Choroid plexus epithelial cell (primary cell): ENCODE results near the gene PPIP5K1.

Source experiments
- DNase-seq: peaks from one replicate; pipeline ENCODE4 v3.0.0-alpha.2; 2010; ENCODE audit warnings: low read depth
- H3K4me3 ChIP-seq: 2 replicates; pipeline ENCODE4 v1.5.1; 2011; ENCODE audit warnings: low read depth, mild to moderate bottlenecking, control low read depth, low read length, moderate library complexity
- TF ChIP-seq, protein P1 (sequence below): conservative IDR thresholded peaks from 2 replicates; pipeline ENCODE4 v1.5.1; 2011; ENCODE audit warnings: low read depth, mild to moderate bottlenecking, control low read depth, inconsistent platforms, low read length, moderate library complexity

Gene PPIP5K1

DNA sequence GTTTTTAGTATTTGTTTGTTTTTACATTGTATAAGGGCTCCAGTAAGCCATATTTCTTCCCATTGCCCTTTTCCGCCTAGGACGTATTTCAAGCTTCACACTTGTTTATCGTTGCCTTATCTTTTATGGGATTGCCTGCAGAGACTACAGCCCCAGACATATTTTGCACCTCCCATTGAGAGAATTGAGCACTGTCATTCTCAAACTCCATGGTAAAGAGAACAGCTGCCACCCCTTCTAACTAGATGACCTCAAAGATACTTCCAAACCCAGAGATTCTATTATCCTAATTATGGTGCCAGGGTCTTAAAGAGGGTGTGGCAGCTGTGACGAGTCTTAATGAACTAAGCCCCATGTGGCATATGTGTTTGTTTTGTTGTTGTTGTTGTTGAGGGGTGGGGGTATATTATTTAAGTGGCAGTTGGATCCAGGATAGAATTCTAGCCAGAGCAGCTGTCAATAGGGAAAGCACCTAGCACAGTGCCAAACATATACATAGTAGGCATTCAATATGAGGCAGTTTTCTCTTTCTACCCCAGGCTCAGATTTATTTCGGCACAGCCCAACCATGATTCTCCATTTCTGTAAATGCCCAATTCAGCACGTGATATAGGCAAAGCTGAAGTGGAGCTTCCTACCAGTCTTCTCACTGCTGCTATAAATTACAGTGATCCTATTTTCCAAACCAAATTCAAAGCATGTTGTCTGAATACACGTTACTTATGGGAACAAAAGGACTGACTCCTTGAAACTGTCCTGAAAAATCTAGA, 96.1 kb downstream of the PPIP5K1 start:
- peak overlapping the region; percentile 81 for H3K4me3 ChIP-seq
- DNase-seq: no peak
- TF ChIP-seq, protein P1, sequence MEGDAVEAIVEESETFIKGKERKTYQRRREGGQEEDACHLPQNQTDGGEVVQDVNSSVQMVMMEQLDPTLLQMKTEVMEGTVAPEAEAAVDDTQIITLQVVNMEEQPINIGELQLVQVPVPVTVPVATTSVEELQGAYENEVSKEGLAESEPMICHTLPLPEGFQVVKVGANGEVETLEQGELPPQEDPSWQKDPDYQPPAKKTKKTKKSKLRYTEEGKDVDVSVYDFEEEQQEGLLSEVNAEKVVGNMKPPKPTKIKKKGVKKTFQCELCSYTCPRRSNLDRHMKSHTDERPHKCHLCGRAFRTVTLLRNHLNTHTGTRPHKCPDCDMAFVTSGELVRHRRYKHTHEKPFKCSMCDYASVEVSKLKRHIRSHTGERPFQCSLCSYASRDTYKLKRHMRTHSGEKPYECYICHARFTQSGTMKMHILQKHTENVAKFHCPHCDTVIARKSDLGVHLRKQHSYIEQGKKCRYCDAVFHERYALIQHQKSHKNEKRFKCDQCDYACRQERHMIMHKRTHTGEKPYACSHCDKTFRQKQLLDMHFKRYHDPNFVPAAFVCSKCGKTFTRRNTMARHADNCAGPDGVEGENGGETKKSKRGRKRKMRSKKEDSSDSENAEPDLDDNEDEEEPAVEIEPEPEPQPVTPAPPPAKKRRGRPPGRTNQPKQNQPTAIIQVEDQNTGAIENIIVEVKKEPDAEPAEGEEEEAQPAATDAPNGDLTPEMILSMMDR: no peak

DNA sequence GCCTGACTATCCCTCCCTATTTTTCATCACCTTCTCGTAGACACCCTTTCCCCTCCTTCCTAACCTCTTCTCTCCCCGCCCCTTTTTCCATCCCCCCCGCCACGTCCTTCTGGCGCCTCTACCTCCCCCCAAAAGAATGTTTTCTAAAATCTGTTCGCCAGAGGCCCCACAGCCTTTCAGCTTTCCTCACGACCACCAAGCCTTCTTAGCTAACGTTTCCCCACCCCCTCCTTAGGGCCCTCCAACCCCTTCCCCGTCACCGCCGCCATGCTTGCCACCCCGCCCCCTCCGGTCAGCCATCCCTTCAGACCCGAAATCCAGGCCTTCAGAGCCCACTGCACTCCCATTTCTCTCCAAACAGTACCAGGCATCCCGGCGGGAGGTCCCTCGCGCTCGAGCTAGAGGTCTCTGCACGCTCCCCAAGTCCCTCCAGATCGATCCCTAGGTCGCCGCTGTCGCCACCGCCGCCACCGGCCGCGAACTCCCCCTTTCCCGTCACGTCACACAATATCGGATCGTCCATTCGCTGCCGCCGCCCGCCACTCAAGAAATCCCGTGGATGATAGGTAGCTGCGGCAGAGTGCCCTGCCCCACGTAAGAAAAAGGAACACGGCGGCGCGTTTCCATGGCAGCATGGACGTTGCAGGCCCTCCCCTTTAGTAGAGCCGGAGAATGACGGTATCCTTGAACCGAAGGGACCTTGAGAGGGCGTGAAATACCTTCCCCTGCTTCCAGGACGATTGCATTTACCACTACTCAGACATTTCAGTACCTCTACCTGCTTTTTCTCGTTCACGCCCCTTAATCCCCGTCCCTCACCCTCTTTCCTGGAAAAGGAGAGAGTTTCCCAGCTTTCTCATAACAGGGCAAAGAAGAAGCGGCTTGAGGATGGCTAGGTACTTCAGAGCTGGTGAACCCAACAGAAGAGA, 97.1 kb downstream of the PPIP5K1 start, which contains the start of gene TP53BP1:
Gene TP53BP1, minus strand, starts transcription at position 484 of the 929 bp plus-strand sequence. Its CDS starts 113 bp downstream, at position 371.
- peak within 1 kb of the TSS; percentile 81 for H3K4me3 ChIP-seq
- TF ChIP-seq, protein P1: no peak
- peak; percentile 96 for DNase-seq

DNA sequence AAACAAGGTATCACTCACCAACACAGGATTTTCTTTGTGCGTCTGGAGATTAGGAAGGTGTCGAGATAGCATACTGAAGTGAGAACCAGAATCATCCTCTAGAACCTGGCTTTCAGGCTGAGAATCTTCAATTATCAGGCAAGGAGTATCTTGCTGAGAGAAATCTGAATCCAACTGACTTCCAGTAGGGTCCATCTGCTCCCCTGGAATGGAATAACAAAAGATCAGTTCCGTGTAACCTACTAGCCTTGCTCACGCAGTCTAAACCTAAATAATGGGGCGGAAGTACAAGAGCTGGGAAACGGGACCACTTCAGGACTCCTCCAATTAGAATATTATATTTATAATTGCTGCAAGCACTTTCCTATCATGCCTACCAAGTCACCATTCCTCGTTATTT, 97.7 kb downstream of the PPIP5K1 start:
- DNase-seq: no peak
- TF ChIP-seq, protein P1: no peak
- H3K4me3 ChIP-seq: peak overlapping the region; percentile 81

DNA sequence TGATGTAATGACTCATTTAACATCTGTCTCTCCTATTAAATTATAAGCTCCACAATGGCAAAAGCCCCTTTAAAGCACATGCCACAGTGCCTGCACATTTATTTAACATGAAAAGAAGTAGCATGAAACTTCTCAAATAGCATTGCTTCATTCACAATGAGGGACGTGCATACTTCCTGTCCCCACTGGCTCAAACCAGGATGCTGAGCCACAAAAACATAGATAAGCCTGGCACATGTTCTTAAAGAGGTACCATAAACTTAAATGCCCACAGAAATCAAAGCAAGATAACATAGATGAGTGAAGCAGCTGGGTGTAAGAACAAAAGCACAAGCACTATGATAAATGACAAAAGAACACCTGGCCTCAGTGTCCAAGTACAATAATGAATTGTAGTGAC, 100.8 kb downstream of the PPIP5K1 start:
- TF ChIP-seq, protein P1: no peak
- peak; percentile 26 for DNase-seq
- H3K4me3 ChIP-seq: no peak overlapping the region

DNA sequence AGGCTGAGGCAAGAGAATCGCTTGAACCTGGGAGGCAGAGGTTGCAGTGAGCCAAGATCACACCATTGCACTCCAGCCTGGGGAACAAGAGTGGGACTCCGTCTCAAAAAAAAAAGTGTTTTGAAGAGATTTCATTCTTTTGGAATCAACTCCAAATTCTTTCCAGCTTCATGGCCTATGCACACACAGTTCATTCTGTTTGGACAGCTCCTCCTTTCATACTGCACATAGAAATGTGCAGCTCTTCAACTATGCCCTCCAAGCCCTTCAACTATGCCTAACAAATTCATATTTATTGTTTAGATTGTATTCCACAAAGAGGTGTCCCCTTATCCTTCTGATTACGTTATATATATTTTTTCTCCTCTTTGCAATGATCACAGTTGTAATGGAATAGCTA, 101.2 kb downstream of the PPIP5K1 start:
- DNase-seq: no peak
- TF ChIP-seq, protein P1: no peak
- H3K4me3 ChIP-seq: no peak overlapping the region

DNA sequence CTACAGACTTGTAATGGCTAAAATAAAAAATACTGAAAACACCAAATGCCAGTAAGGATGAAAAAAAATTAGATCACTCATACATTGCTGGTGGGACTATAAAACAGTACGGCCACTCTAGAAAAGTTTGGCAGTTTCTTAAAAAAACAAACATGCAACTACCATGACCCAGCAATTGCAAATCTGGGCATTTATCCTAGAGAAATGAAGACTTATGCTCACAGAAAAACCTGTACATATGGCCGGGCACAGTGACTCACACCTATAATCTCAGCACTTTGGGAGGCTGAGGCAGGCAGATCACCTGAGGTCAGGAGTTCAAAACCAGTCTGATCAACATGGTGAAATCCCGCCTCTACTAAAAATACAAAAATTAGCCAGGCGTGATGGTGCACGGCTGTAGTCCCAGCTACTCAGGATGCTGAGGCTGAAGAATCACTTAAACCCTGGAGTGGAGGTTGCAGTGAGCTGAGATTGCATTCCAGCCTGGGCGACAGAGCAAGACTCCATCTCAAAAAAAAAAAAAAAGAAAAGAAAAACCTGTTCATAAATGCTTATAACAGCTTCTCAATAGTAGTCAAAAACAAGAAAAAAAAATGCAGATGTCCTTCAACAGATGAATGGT, 102.6 kb downstream of the PPIP5K1 start:
- TF ChIP-seq, protein P1: no peak
- DNase-seq: no peak
- H3K4me3 ChIP-seq: no peak overlapping the region
